Upper lobe of left lung (tissue), 6 donors: ENCODE data around the gene IFNG-AS1. TPM values are rescaled to one million over a fixed set of nuclear protein-coding genes. Genes with fewer than 3 reads are reported as not detected.

ENCODE experiments used
- ATAC-seq, 2 donors: fragments of 200-7000 bp; cut with Tn5 transposase; one replicate each; pipeline ENCODE4 v1.9.1; 2022; ENCODE audit warnings: mild to moderate bottlenecking in 2 of 2, moderate library complexity in 2 of 2; ENCODE audit not compliant: low FRiP score in 2 of 2
- DNase-seq, 2 donors: peaks; one replicate each; pipeline ENCODE4 v3.0.0-alpha.2; 2019 to 2020
- H3K27ac ChIP-seq, 4 donors: fragments of 200-600 bp; sonication (generic); one replicate each; pipeline ENCODE4 v1.5.1; 2016 to 2019
- H3K27me3 ChIP-seq, 4 donors: fragments of 200-600 bp; sonication (generic); one replicate each; pipeline ENCODE4 v1.5.1; 2017 to 2019
- H3K36me3 ChIP-seq, 4 donors: fragments of 200-600 bp; sonication (generic); one replicate each; pipeline ENCODE4 v1.5.1; 2016 to 2019
- H3K4me1 ChIP-seq, 4 donors: fragments of 200-600 bp; sonication (generic); one replicate each; pipeline ENCODE4 v1.5.1; 2018 to 2019
- H3K4me3 ChIP-seq, 4 donors: fragments of 200-600 bp; sonication (generic); one replicate each; pipeline ENCODE4 v1.5.1; 2017 to 2019; ENCODE audit warnings: mild to moderate bottlenecking in 2 of 4, moderate library complexity in 1 of 4
- H3K9me3 ChIP-seq, 4 donors: fragments of 200-600 bp; sonication (generic); one replicate each; pipeline ENCODE4 v1.5.1; 2018 to 2019
- EP300 ChIP-seq, 4 donors: sonication (generic); formaldehyde crosslinking; IDR thresholded peaks; one replicate each; pipeline ENCODE4 v1.5.1; 2017; ENCODE audit warnings: antibody characterized with exemption in 4 of 4, control low read depth in 2 of 4
- POLR2A ChIP-seq, 4 donors: fragments of 450-650 bp; IDR thresholded peaks; one replicate each; pipeline ENCODE4 v1.5.1; 2016 to 2017; ENCODE audit warnings: antibody characterized with exemption in 4 of 4, mild to moderate bottlenecking in 2 of 4
- POLR2AphosphoS5 ChIP-seq, 2 donors: sonication (generic); formaldehyde crosslinking; IDR thresholded peaks; one replicate each; pipeline ENCODE4 v1.5.1; 2017; ENCODE audit warnings: antibody characterized with exemption in 2 of 2
- whole genome bisulfite sequencing, 2 donors: methylation state at CpG; one replicate each; pipeline ENCODE4 v1.1.5; 2017 to 2018; 5-methylcytosine and 5-hydroxymethylcytosine counted together
- total RNA-seq, 6 donors: library from RNA; depleted of rRNA in 4 of 6; stranded (reverse); fragments of >200 nt in 4 of 6; gene quantifications; one replicate each; pipeline versions ENCODE4 v1.1.0 to v1.2.1, GENCODE V29; 2016 to 2021
- TF ChIP-seq, protein P1 (sequence below), 6 experiments: fragments of 450-650 bp in 4 of 6; fragments of 200-600 bp in 2 of 6; sonication (generic) in 2 of 6; IDR thresholded peaks; one replicate each; pipeline ENCODE4 v1.5.1; 2016 to 2019; ENCODE audit warnings: antibody characterized with exemption in 6 of 6
- donor health status: DM: no; HTN: no; CAD: no; lungs with moderate emphysema.
- donor health status: DM: no; HTN: yes; CAD: no; lungs with severe emphysema.

Gene IFNG-AS1
- total RNA-seq, 6 donors from 2014 or later, result 0.17 to 5.2 (median 1.7) TPM; not detected in 2

DNA sequence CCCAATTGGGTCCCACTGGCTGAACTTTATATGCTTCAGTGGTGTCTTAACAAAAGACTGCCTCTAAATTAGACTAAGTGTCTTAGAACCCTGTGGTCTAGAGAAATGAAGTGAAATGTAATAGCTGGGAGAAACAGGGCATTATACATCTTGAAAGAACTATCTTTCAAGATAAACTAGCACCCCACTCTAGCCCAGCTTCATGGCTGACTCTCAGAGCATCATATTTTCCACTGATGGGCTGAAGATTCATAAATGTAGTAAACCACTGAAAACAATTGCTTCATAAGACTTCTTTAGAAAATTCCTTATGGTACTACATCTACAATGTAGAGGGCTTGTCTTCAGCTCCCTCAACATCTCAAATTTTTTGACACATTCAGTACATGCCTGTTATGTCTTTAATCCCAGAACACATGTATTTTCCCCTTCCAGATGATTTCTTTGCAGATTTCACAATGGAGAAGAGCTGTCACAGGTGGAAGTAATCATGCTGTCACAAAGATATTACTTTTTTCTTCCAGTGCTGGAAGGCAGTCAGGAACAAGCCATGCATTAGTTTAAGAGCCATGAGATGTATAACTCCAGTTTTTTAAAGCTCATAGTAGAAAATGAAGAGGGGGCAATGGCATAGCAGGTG is 48.5 kb downstream of the IFNG-AS1 start:
- no peaks in the 10 kb centered on the region for H3K4me1 ChIP-seq
- no peak overlapping the region for H3K27ac ChIP-seq
- no peaks in the 10 kb centered on the region for H3K9me3 ChIP-seq
- no peak overlapping the region for H3K4me3 ChIP-seq
- ATAC-seq, result no peak
- TF ChIP-seq EP300 (IDR thresholded peaks at IDR 0.05) (no peak), POLR2A (IDR thresholded peaks at IDR 0.05) (no peak), POLR2AphosphoS5 (IDR thresholded peaks at IDR 0.05) (no peak)
- TF ChIP-seq, protein P1, sequence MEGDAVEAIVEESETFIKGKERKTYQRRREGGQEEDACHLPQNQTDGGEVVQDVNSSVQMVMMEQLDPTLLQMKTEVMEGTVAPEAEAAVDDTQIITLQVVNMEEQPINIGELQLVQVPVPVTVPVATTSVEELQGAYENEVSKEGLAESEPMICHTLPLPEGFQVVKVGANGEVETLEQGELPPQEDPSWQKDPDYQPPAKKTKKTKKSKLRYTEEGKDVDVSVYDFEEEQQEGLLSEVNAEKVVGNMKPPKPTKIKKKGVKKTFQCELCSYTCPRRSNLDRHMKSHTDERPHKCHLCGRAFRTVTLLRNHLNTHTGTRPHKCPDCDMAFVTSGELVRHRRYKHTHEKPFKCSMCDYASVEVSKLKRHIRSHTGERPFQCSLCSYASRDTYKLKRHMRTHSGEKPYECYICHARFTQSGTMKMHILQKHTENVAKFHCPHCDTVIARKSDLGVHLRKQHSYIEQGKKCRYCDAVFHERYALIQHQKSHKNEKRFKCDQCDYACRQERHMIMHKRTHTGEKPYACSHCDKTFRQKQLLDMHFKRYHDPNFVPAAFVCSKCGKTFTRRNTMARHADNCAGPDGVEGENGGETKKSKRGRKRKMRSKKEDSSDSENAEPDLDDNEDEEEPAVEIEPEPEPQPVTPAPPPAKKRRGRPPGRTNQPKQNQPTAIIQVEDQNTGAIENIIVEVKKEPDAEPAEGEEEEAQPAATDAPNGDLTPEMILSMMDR (IDR thresholded peaks at IDR 0.05), result no peak
- H3K27me3 ChIP-seq, result no peaks in the 10 kb centered on the region
- no peak for DNase-seq
- no peaks in the 10 kb centered on the region for H3K36me3 ChIP-seq

DNA sequence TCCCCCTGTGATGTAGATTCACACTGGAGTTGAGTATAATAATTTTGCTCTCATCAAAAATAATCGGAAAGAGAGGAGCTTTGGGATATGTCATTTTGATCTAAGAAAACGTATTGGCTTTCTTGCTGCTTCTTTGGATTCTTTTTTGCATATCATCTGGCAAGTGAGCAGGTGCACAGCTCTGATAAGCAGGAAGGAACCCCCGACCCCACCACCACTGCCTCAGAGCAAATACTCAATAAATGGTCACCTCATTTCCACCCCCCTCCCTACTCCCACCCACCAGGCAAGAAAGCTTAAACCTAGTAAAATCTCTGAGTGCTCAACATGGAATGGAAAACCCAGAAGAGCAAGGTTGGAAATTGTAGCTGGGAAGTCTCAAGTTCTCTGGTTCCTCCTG is 49.4 kb downstream of the IFNG-AS1 start:
- Histone ChIP-seq H3K4me3 (no peak overlapping the region), H3K9me3 (no peaks in the 10 kb centered on the region), H3K36me3 (no peaks in the 10 kb centered on the region), H3K27ac (no peak overlapping the region), H3K27me3 (no peaks in the 10 kb centered on the region), H3K4me1 (no peaks in the 10 kb centered on the region)
- no peak for ATAC-seq
- no peak for DNase-seq
- 67 to 77% methylated on average over 3 of the region's 3 CpGs for WGBS, 2 donors
- TF ChIP-seq POLR2AphosphoS5 (IDR thresholded peaks at IDR 0.05), result no peak
- no peak for TF ChIP-seq EP300 (IDR thresholded peaks at IDR 0.05)
- TF ChIP-seq, protein P1 (IDR thresholded peaks at IDR 0.05), result no peak
- no peak for TF ChIP-seq POLR2A (IDR thresholded peaks at IDR 0.05)

DNA sequence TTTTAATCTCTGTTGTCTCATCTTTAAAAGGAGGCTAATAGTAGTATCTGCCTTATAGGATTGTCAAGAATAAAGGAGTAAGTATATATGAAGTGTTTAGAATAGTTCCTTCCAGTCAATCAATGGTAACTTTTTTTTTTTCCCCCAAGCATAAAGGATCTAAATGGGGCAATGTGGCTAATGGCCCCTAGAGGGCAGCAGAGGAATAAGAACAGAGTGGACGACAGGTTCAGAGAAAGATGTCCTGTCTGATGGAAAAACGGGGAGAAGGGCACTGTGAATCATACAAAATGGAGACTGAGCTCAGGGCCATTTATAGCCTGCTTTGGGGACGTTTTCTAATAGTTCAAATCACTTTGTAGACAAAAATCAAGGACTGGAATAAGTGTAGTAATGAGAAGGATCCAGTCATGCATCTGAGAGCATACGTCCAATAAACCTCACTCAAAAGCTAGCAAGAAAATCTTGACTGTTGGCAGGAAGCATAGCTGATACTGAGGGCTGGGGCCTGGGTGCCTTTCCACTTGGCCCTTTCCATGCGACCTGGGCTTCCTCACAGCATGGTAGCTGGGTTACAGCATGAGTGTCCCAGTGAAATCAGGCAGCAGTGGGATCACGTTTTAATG is 51.3 kb downstream of the IFNG-AS1 start:
- Histone ChIP-seq H3K9me3 (no peaks in the 10 kb centered on the region), H3K36me3 (no peaks in the 10 kb centered on the region), H3K27me3 (no peaks in the 10 kb centered on the region), H3K4me1 (no peaks in the 10 kb centered on the region), H3K4me3 (no peak overlapping the region), H3K27ac (no peak overlapping the region)
- TF ChIP-seq POLR2A (IDR thresholded peaks at IDR 0.05), result no peak
- no peak for TF ChIP-seq EP300 (IDR thresholded peaks at IDR 0.05)
- TF ChIP-seq, protein P1 (IDR thresholded peaks at IDR 0.05), result peak; percentile 48 to 77 (median 67)
- WGBS, 2 donors, result 24 to 33% methylated on average over 6 of the region's 6 CpGs
- peak; percentile 70 to 88 for ATAC-seq
- DNase-seq, result peak in 1 of 2 donors; percentile 27

DNA sequence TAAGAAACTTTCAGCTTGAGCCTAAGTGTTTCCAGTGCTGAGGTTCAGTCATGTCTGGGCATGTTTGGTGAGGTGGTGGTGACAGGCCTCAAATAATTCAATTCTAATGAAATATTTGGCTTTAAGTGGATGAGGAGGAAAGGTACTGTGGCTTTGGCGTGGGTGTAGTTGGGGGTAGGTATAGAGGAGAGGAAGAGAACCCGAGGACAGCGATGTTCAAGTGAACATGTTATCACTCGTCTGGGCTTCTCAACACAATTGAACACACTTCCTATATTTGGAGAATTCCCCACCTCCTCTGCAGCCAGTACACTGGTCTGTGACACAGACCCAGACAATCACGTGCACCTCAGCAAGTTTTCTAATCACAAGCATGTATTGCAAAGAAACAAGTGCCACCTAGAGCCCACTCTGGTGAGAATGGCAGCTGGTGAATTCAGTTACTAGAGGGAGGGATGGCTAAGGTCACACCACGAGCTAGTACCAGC is 53.0 kb downstream of the IFNG-AS1 start:
- ATAC-seq (no peak), DNase-seq (no peak)
- TF ChIP-seq, protein P1 (IDR thresholded peaks at IDR 0.05), result no peak
- no peak for TF ChIP-seq EP300 (IDR thresholded peaks at IDR 0.05)
- no peak for TF ChIP-seq POLR2AphosphoS5 (IDR thresholded peaks at IDR 0.05)
- no peak for TF ChIP-seq POLR2A (IDR thresholded peaks at IDR 0.05)
- no peaks in the 10 kb centered on the region for H3K4me1 ChIP-seq
- 40 to 59% methylated on average over 5 to 6 of the region's 6 CpGs for WGBS, 2 donors
- H3K4me3 ChIP-seq, result no peak overlapping the region
- H3K27me3 ChIP-seq, result no peaks in the 10 kb centered on the region
- no peak overlapping the region for H3K27ac ChIP-seq
- no peaks in the 10 kb centered on the region for H3K9me3 ChIP-seq
- no peaks in the 10 kb centered on the region for H3K36me3 ChIP-seq

DNA sequence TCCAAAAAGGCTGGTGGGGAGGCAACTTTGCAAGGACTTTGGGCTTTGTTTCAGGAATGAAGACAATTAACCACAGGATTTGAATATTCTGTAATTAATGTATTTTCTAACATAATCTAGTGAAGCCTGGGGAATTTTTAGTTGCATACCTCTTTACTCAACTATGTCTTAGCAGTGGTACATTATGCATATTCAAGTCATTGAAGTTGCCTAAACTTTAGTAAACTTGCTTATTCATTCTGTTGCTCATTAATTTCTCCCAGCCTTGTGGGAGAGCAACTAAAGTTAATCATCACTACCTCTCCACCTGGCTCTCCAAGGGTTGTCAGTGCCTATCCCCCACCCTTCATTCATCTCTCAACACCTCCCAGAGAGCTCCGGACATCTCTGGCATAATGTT is 54.2 kb downstream of the IFNG-AS1 start:
- Histone ChIP-seq H3K9me3 (no peaks in the 10 kb centered on the region), H3K36me3 (no peaks in the 10 kb centered on the region), H3K4me3 (no peak overlapping the region), H3K27ac (no peak overlapping the region), H3K4me1 (no peaks in the 10 kb centered on the region), H3K27me3 (no peaks in the 10 kb centered on the region)
- no peak for ATAC-seq
- TF ChIP-seq POLR2AphosphoS5 (IDR thresholded peaks at IDR 0.05) (no peak), POLR2A (IDR thresholded peaks at IDR 0.05) (no peak), EP300 (IDR thresholded peaks at IDR 0.05) (no peak)
- TF ChIP-seq, protein P1 (IDR thresholded peaks at IDR 0.05), result no peak
- 74 to 85% methylated on average over 1 of the region's 1 CpG for WGBS, 2 donors
- DNase-seq, result no peak
